Calu3 (cell line): ENCODE measurements around the gene FFAR3. TPM values are rescaled to one million over a fixed set of nuclear protein-coding genes. Genes with fewer than 3 reads are reported as not detected.
A peak's percentile ranks its signal among the peaks of the same experiment; 100 is the strongest.

Experiments used
- BruUV-seq: library from RNA; stranded (reverse); fragments of 400-500 nt; replicated peaks from 2 replicates; lab custom pipeline; 2021; lab: Mats Ljungman, UMichigan
- CTCF ChIA-PET: fragments of 300-600 bp; sonication (Branson Sonifier 250); formaldehyde crosslinking; loops from one replicate; lab custom pipeline; 2022; ENCODE audit warnings: antibody characterized with exemption; lab: Charles Lee
- DNase-seq: peaks from one replicate; pipeline ENCODE4 v3.0.0; 2022
- H3K27ac Mint-ChIP-seq: one replicate; pipeline ENCODE4 v1.8.0; 2022; ENCODE audit warnings: mixed read lengths; ENCODE audit not compliant: unreplicated experiment
- H3K27me3 Mint-ChIP-seq: one replicate; pipeline ENCODE4 v1.8.0; 2022; ENCODE audit warnings: mixed read lengths; ENCODE audit not compliant: unreplicated experiment
- H3K36me3 Mint-ChIP-seq: one replicate; pipeline ENCODE4 v1.8.0; 2022; ENCODE audit warnings: mild to moderate bottlenecking, moderate library complexity, mixed read lengths; ENCODE audit not compliant: insufficient read depth, unreplicated experiment
- H3K4me1 Mint-ChIP-seq: one replicate; pipeline ENCODE4 v1.8.0; 2022; ENCODE audit warnings: mild to moderate bottlenecking, low read depth, mixed read lengths; ENCODE audit not compliant: unreplicated experiment
- H3K4me3 Mint-ChIP-seq: one replicate; pipeline ENCODE4 v1.8.0; 2022; ENCODE audit warnings: mild to moderate bottlenecking, low read depth, moderate library complexity, mixed read lengths; ENCODE audit not compliant: unreplicated experiment
- H3K9me3 Mint-ChIP-seq: one replicate; pipeline ENCODE4 v1.8.0; 2022; ENCODE audit warnings: low read depth, mixed read lengths; ENCODE audit not compliant: unreplicated experiment
- intact Hi-C: fragments of 100-400 bp; cut with micrococcal nuclease; formaldehyde crosslinking; loops from one replicate; pipeline ENCODE4 v1.10.0; 2022; ENCODE audit not compliant: unreplicated experiment
- total RNA-seq: library from RNA; stranded (reverse); gene quantifications from 2 replicates; pipeline ENCODE4 v1.2.3, GENCODE V29; 2022
- TF ChIP-seq, protein P1 (sequence below): fragments of 200-600 bp; IDR thresholded peaks from one replicate; pipeline ENCODE4 v1.8.0; 2022; ENCODE audit warnings: antibody characterized with exemption; ENCODE audit not compliant: unreplicated experiment

Gene FFAR3
- total RNA-seq, 1 experiment from 2014 or later: not detected

DNA sequence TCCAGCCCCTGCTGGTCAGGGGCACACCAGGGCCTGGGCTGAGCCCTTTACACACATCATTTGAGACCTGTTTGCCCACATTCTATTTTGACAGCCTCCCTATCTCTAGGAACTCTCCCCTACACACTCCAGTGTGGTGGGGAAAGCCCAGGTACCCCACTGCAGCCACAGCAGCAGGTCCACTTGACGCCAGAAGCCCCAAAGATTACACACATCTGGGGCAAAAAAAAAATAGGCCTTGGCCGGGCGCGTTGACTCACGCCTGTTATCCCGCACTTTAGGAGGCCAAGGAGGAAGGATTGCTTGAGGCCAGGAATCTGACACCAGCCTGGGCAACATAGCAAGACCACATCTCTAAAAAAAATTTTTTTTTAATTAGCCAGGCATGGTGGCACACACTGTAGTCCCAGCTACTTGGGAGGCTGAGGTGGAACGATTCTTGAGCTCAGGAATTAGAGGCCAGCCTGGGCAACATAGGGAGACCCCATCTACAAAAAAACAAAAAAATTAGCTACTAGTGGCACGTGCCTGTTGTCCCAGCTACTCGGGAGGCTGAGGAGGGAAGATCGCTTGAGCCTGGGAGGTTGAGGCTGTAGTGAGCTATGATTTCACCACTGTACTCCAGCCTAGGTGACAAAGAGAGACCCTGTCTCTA lies 47.3 kb upstream of the FFAR3 start:
- Mint-ChIP-seq H3K4me3 (no peak overlapping the region), H3K27ac (no peak overlapping the region), H3K36me3 (no peaks in the 10 kb centered on the region), H3K9me3 (no peaks in the 10 kb centered on the region), H3K4me1 (peaks cover 31% of the 10 kb centered on the region), H3K27me3 (no peaks in the 10 kb centered on the region)
- intact Hi-C loops: no loop called here
- TF ChIP-seq, protein P1, sequence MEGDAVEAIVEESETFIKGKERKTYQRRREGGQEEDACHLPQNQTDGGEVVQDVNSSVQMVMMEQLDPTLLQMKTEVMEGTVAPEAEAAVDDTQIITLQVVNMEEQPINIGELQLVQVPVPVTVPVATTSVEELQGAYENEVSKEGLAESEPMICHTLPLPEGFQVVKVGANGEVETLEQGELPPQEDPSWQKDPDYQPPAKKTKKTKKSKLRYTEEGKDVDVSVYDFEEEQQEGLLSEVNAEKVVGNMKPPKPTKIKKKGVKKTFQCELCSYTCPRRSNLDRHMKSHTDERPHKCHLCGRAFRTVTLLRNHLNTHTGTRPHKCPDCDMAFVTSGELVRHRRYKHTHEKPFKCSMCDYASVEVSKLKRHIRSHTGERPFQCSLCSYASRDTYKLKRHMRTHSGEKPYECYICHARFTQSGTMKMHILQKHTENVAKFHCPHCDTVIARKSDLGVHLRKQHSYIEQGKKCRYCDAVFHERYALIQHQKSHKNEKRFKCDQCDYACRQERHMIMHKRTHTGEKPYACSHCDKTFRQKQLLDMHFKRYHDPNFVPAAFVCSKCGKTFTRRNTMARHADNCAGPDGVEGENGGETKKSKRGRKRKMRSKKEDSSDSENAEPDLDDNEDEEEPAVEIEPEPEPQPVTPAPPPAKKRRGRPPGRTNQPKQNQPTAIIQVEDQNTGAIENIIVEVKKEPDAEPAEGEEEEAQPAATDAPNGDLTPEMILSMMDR: no peak
- DNase-seq: no peak
- CTCF ChIA-PET: interaction anchor here (0.7 kb wide), 1 partner anchor 201 kb away, joined by 6 read pairs; no protein-coding TSS in a partner anchor
- no TSS peak for BruUV-seq

DNA sequence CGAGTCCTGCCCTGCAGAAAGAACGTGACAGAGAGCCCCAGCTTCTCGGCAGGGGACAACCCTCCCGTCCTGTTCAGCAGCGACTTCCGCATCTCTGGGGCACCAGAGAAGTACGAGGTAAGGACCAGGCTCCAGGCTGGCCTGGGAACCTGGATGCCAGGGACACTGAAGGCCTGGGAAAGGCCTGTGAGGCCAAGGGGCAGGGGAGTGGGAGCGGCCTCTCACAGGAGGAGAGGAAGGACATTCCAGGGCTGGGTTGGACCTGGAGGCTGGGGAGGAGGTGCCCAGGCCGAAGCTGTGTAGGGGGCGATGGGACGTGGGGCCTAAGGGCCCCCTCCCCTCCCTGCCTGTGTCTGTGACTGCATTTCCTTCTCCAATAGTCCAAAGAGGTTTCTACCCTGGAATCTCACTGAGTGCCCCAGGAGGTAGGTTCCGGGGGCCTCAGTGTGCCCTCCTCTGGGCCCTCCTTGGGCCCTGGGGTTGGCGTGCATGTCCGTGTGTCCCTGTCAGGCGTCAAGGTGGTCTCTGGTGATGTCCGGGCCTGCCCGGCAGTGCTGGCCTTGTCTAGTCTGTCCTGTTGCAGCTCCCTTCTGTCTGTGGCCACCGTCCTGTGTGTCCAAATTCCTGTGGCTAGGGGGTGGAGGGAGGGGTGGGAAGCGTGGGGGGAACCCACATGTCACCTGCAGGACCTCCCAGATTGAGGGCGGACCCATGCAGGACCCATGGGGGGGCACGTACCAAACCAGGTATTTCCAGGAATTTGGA lies 46.2 kb upstream of the FFAR3 start:
- CTCF ChIA-PET: interaction anchor here (0.6 to 1.2 kb wide), 3 partner anchors 11 to 183 kb away, joined by 4 to 6 read pairs (median 4); no protein-coding TSS in a partner anchor
- BruUV-seq: no TSS peak
- intact Hi-C loops: no loop called here
- Mint-ChIP-seq H3K27ac (no peak overlapping the region), H3K9me3 (no peaks in the 10 kb centered on the region), H3K4me1 (peaks cover 26% of the 10 kb centered on the region), H3K4me3 (no peak overlapping the region), H3K27me3 (no peaks in the 10 kb centered on the region), H3K36me3 (no peaks in the 10 kb centered on the region)
- TF ChIP-seq, protein P1: no peak
- DNase-seq: no peak

DNA sequence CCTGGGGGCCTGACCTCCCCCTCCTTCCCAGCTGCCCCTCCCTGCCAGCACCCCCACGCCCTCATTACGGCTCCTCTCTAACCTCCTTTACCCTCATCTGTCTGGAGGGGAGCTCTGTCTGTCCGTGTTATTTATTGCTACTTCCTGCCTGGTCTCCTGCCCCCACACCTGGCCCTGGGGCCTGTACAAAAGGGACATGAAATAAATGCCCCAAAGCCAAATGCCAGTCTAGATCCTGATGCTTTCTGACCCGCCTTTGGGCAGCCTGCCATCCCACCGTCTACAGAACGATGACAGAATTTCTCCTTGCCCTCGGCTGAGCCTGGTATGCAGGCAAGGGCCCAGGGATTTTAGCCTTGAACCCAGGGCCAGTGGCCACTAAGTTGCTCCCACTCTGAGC lies 44.7 kb upstream of the FFAR3 start:
- Mint-ChIP-seq H3K9me3 (no peaks in the 10 kb centered on the region), H3K4me3 (no peak overlapping the region), H3K36me3 (peaks cover 4% of the 10 kb centered on the region), H3K4me1 (peaks cover 38% of the 10 kb centered on the region), H3K27ac (peak overlapping the region; percentile 31), H3K27me3 (no peaks in the 10 kb centered on the region)
- TF ChIP-seq, protein P1: no peak
- BruUV-seq: no TSS peak
- intact Hi-C loops: no loop called here
- CTCF ChIA-PET: interaction anchor here (0.6 kb wide), 1 partner anchor 543 kb away, joined by 3 read pairs; the partner anchor contains the start of gene KIRREL2
- DNase-seq: peak; percentile 39

DNA sequence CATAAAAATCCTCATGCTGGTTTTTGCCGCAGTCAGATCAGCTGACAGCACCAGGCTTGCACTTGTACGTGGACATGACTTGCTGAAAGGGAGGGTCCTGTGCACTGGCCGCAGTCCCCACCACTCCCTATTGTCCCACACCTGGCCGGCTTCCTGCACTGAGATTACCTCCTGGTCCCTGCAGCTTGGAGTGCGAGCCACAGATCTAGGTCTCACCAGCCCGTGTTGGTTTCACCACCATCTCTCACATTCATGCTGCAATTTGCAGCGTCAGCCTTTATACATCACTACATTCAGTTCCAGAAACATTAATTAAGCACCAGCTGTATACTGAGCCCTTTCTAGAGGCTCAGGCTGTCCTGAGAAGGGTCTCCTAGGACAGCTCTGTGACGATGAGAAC lies 44.2 kb upstream of the FFAR3 start:
- CTCF ChIA-PET: no interaction called here
- no peak overlapping the region for H3K4me3 Mint-ChIP-seq
- peaks cover 42% of the 10 kb centered on the region for H3K4me1 Mint-ChIP-seq
- intact Hi-C loops: no loop called here
- DNase-seq: no peak
- no TSS peak for BruUV-seq
- TF ChIP-seq, protein P1: no peak
- no peak overlapping the region for H3K27ac Mint-ChIP-seq
- H3K9me3 Mint-ChIP-seq: no peaks in the 10 kb centered on the region
- no peaks in the 10 kb centered on the region for H3K27me3 Mint-ChIP-seq
- H3K36me3 Mint-ChIP-seq: peaks cover 8% of the 10 kb centered on the region
